HepG2 (cell line): Measurements from ENCODE around the gene SQSTM1. TPM values are rescaled to one million over a fixed set of nuclear protein-coding genes. Genes with fewer than 3 reads are reported as not detected.

ENCODE experiments used
- CENPX ChIP-seq: sonication (generic); formaldehyde crosslinking; IDR thresholded peaks from 2 replicates; pipeline ENCODE4 v1.9.0; 2021; ENCODE audit warnings: mild to moderate bottlenecking, missing genetic modification reagents, moderate library complexity
- CHD4 ChIP-seq: fragments of 200-600 bp; sonication (generic); IDR thresholded peaks from 2 replicates; pipeline ENCODE4 v1.7.0; 2017; ENCODE audit warnings: mild to moderate bottlenecking, low read length, borderline replicate concordance
- DNMT3B ChIP-seq: conservative IDR thresholded peaks from 2 replicates; pipeline ENCODE4 v1.6.1; 2016; ENCODE audit warnings: missing biosample characterization, control low read depth
- HIC2 ChIP-seq: sonication (generic); formaldehyde crosslinking; IDR thresholded peaks from 2 replicates; pipeline ENCODE4 v1.9.0; 2022; ENCODE audit warnings: low read depth, missing genetic modification reagents
- MEIS1 ChIP-seq: sonication (generic); formaldehyde crosslinking; IDR thresholded peaks from 2 replicates; pipeline ENCODE4 v1.9.0; 2021; ENCODE audit warnings: mild to moderate bottlenecking, missing genetic modification reagents, moderate library complexity, borderline replicate concordance
- MLX ChIP-seq: IDR thresholded peaks from 2 replicates; pipeline ENCODE4 v1.6.1; 2016
- MYC ChIP-seq: sonication (generic); formaldehyde crosslinking; IDR thresholded peaks from 2 replicates; pipeline ENCODE4 v1.9.0; 2021; ENCODE audit warnings: missing genetic modification reagents, borderline replicate concordance
- NPAS2 ChIP-seq: sonication (generic); formaldehyde crosslinking; IDR thresholded peaks from 2 replicates; pipeline ENCODE4 v1.8.0; 2022; ENCODE audit warnings: mild to moderate bottlenecking, missing genetic modification reagents, borderline replicate concordance
- RAD21 ChIP-seq: fragments of 450-650 bp; formaldehyde crosslinking; IDR thresholded peaks from 2 replicates; pipeline ENCODE4 v1.5.0; 2020; ENCODE audit warnings: mild to moderate bottlenecking
- REST ChIP-seq, 2 experiments: IDR thresholded peaks; 2 replicates each; pipeline ENCODE4 v1.6.1; 2011 to 2012; ENCODE audit warnings: low read length in 2 of 2, borderline replicate concordance in 1 of 2, low read depth in 1 of 2, mild to moderate bottlenecking in 1 of 2, moderate library complexity in 1 of 2
- RFXAP ChIP-seq: sonication (generic); formaldehyde crosslinking; IDR thresholded peaks from 2 replicates; pipeline ENCODE4 v1.4.0; 2020; ENCODE audit warnings: missing genetic modification reagents, borderline replicate concordance
- SMAD9 ChIP-seq: sonication (generic); formaldehyde crosslinking; IDR thresholded peaks from 2 replicates; pipeline ENCODE4 v1.5.1; 2020; ENCODE audit warnings: mild to moderate bottlenecking, missing genetic modification reagents
- SOX5 ChIP-seq: IDR thresholded peaks from 2 replicates; pipeline ENCODE4 v1.6.1; 2016; ENCODE audit warnings: borderline replicate concordance
- TEAD3 ChIP-seq: optimal IDR thresholded peaks from 2 replicates; pipeline ENCODE3; 2016; ENCODE audit warnings: borderline replicate concordance
- TEF ChIP-seq: sonication (generic); formaldehyde crosslinking; IDR thresholded peaks from 2 replicates; pipeline ENCODE4 v1.5.0; 2020; ENCODE audit warnings: missing genetic modification reagents
- TOE1 ChIP-seq: sonication (generic); formaldehyde crosslinking; IDR thresholded peaks from 2 replicates; pipeline ENCODE4 v1.4.0; 2020; ENCODE audit warnings: mild to moderate bottlenecking, missing genetic modification reagents
- YEATS2 ChIP-seq: sonication (generic); formaldehyde crosslinking; IDR thresholded peaks from 2 replicates; pipeline ENCODE4 v1.4.0; 2020; ENCODE audit warnings: missing genetic modification reagents, borderline replicate concordance
- ZBTB20 ChIP-seq: sonication (generic); formaldehyde crosslinking; IDR thresholded peaks from 2 replicates; pipeline ENCODE4 v1.8.1; 2023; ENCODE audit warnings: missing genetic modification reagents, low read depth, mild to moderate bottlenecking, borderline replicate concordance
- ZBTB38 ChIP-seq: sonication (generic); formaldehyde crosslinking; IDR thresholded peaks from 2 replicates; pipeline ENCODE4 v1.5.1; 2020; ENCODE audit warnings: mild to moderate bottlenecking, missing genetic modification reagents
- ZKSCAN5 ChIP-seq: sonication (generic); formaldehyde crosslinking; IDR thresholded peaks from 2 replicates; pipeline ENCODE4 v1.5.1; 2020; ENCODE audit warnings: mild to moderate bottlenecking, missing genetic modification reagents
- ZNF234 ChIP-seq: sonication (generic); formaldehyde crosslinking; conservative IDR thresholded peaks from 2 replicates; pipeline ENCODE4 v1.5.1; 2020; ENCODE audit warnings: mild to moderate bottlenecking, missing genetic modification reagents
- ZNF260 ChIP-seq: sonication (generic); formaldehyde crosslinking; IDR thresholded peaks from 2 replicates; pipeline ENCODE4 v1.4.0; 2020; ENCODE audit warnings: missing genetic modification reagents, low read depth, mild to moderate bottlenecking, borderline replicate concordance
- ZNF790 ChIP-seq: sonication (generic); formaldehyde crosslinking; IDR thresholded peaks from 2 replicates; pipeline ENCODE4 v1.8.0; 2022; ENCODE audit warnings: missing genetic modification reagents, mild to moderate bottlenecking, borderline replicate concordance
- ZSCAN22 ChIP-seq: sonication (generic); formaldehyde crosslinking; IDR thresholded peaks from 2 replicates; pipeline ENCODE4 v1.4.0; 2020; ENCODE audit warnings: mild to moderate bottlenecking, missing genetic modification reagents
- polyA plus RNA-seq, 8 experiments: library from polyadenylated mRNA; depleted of rRNA in 3 of 8; stranded (reverse) in 7 of 8; unstranded in 1 of 8; fragments of >200 nt; fragmentation: Illumina TruSeq in 4 of 8; extraction: Trizol in 4 of 8; gene quantifications; 2 replicates each; pipeline versions ENCODE4 v1.2.1 to v1.2.3, GENCODE V29; 2011 to 2016; ENCODE audit warnings: low read depth in 4 of 8, missing spikeins in 1 of 8, mixed read lengths in 1 of 8; ENCODE audit not compliant: insufficient read depth in 1 of 8
- total RNA-seq, 5 experiments: library from RNA; depleted of rRNA; stranded (reverse); fragments of >200 nt; fragmentation: Illumina TruSeq; extraction: Trizol; gene quantifications; 2 replicates each; pipeline ENCODE4 v1.2.3, GENCODE V29; 2016; ENCODE audit warnings: low read depth in 1 of 5

The SQSTM1 gene
- total and polyA plus RNA-seq, 2 of the 13 experiments (the other 11 are each of a cell fraction or from before 2014, with no cell fraction given) = 90.9 to 160 TPM

GRCh38 chr5:179801304-179802206 is 19.1 kb upstream of the SQSTM1 start (continued):
- no peak for TF ChIP-seq ZKSCAN5 (CRISPR knock-in tag)
- TF ChIP-seq ZNF234 = no peak
- TF ChIP-seq TEAD3 (CRISPR knock-in tag) = no peak
- TF ChIP-seq CENPX (CRISPR knock-in tag) = no peak
- peak; percentile 100 for TF ChIP-seq ZBTB38 (CRISPR knock-in tag)
- no peak for TF ChIP-seq YEATS2 (CRISPR knock-in tag)
- no peak for TF ChIP-seq TOE1
- TF ChIP-seq ZBTB20 (CRISPR knock-in tag) = no peak
- no peak for TF ChIP-seq CHD4
- TF ChIP-seq ZNF790 (CRISPR knock-in tag) = no peak
- TF ChIP-seq MLX (CRISPR knock-in tag) = no peak
- no peak for TF ChIP-seq MYC
- no peak for TF ChIP-seq TEF (CRISPR knock-in tag)
- TF ChIP-seq RAD21 (CRISPR knock-in tag) = peak; percentile 60
- no peak for TF ChIP-seq DNMT3B (CRISPR knock-in tag)
- TF ChIP-seq MEIS1 (CRISPR knock-in tag) = no peak
- no peak for TF ChIP-seq HIC2 (CRISPR knock-in tag)
- no peak for TF ChIP-seq SMAD9 (CRISPR knock-in tag)
- no peak for TF ChIP-seq ZSCAN22 (CRISPR knock-in tag)
- no peak for TF ChIP-seq SOX5 (CRISPR knock-in tag)
- TF ChIP-seq NPAS2 (CRISPR knock-in tag) = no peak
- no peak for TF ChIP-seq REST (IDR thresholded peaks at IDR 0.05; ENCODE audit: borderline replicate concordance in 1 of 2, low read depth in 1 of 2, low read length in 2 of 2)
- no peak for TF ChIP-seq ZNF260
- no peak for TF ChIP-seq RFXAP (CRISPR knock-in tag)
